B cell (primary cell): ENCODE data around the gene SART3. TPM values are rescaled to one million over a fixed set of nuclear protein-coding genes. Genes with fewer than 3 reads are reported as not detected.

ENCODE experiments used
- ATAC-seq: fragments of 200-7000 bp; cut with Tn5 transposase; one replicate; pipeline ENCODE4 v1.10.0; 2021; ENCODE audit warnings: low read depth, mild to moderate bottlenecking, moderate number of reproducible peaks, moderate library complexity
- CTCF ChIA-PET: fragments of 350-600 bp; sonication (Branson Sonifier 250); formaldehyde crosslinking; loops from one replicate; lab custom pipeline; 2021; ENCODE audit warnings: antibody characterized with exemption, inconsistent platforms; lab: Charles Lee
- POLR2A ChIA-PET: fragments of 350-600 bp; sonication (Branson Sonifier 250); formaldehyde crosslinking; loops from one replicate; lab custom pipeline; 2021; ENCODE audit warnings: antibody characterized with exemption; lab: Charles Lee
- DNase-seq: peaks from one replicate; pipeline ENCODE4 v3.0.0; 2013
- H2AFZ ChIP-seq: 2 replicates; pipeline ENCODE4 v1.6.1; 2012; ENCODE audit warnings: mild to moderate bottlenecking, low read depth, low read length; ENCODE audit not compliant: insufficient read depth, poor library complexity, severe bottlenecking
- H3K27ac ChIP-seq, 2 donors: 1 replicate in 1 of 2; 2 replicates in 1 of 2; pipeline ENCODE4 v1.5.1; 2012 to 2013; ENCODE audit warnings: low read length in 2 of 2, mild to moderate bottlenecking in 2 of 2, moderate library complexity in 1 of 2
- H3K27me3 ChIP-seq, 4 experiments: fragments of 200-600 bp in 1 of 4; sonication (generic) in 1 of 4; replicated peaks in 1 of 4; 1 replicate in 2 of 4; 2 replicates in 2 of 4; pipeline versions ENCODE4 v1.6.1 to v1.7.0; 2013 to 2016; ENCODE audit warnings: low read length in 3 of 4, mild to moderate bottlenecking in 2 of 4, mixed read lengths in 1 of 4, moderate library complexity in 1 of 4; ENCODE audit not compliant: insufficient read depth in 4 of 4, control insufficient read depth in 3 of 4; ENCODE audit errors: control extremely low read depth in 1 of 4
- H3K36me3 ChIP-seq, 2 experiments: replicated peaks in 1 of 2; 1 replicate in 1 of 2; 2 replicates in 1 of 2; pipeline versions ENCODE4 v1.6.1 to v1.7.1; 2013; ENCODE audit warnings: low read length in 1 of 2; ENCODE audit not compliant: insufficient read depth in 2 of 2, control insufficient read depth in 1 of 2; ENCODE audit errors: control extremely low read depth in 1 of 2, extremely low read depth in 1 of 2
- H3K4me1 ChIP-seq, 2 donors: fragments of 200-600 bp in 1 of 2; sonication (generic) in 1 of 2; 1 replicate in 1 of 2; 2 replicates in 1 of 2; pipeline versions ENCODE4 v1.5.1 to v1.6.1; 2013 to 2017; ENCODE audit warnings: low read length in 2 of 2; ENCODE audit not compliant: control insufficient read depth in 2 of 2, insufficient read depth in 2 of 2
- H3K4me2 ChIP-seq: replicated peaks from 2 replicates; pipeline ENCODE3; 2012; ENCODE audit warnings: mild to moderate bottlenecking, low read depth, low read length; ENCODE audit not compliant: poor library complexity, severe bottlenecking
- H3K4me3 ChIP-seq, 5 experiments: fragments of 200-600 bp in 1 of 5; sonication (generic) in 1 of 5; 1 replicate in 3 of 5; 2 replicates in 2 of 5; pipeline versions ENCODE4 v1.5.1 to v1.7.0; 2011 to 2016; ENCODE audit warnings: low read length in 4 of 5, mild to moderate bottlenecking in 4 of 5, low read depth in 2 of 5, control low read depth in 1 of 5, moderate library complexity in 1 of 5; ENCODE audit not compliant: insufficient read depth in 1 of 5; ENCODE audit errors: control extremely low read depth in 1 of 5, extremely low read depth in 1 of 5
- H3K79me2 ChIP-seq: fragments of 200-600 bp; sonication (generic); one replicate; pipeline ENCODE4 v1.6.0; 2016; ENCODE audit warnings: low read length; ENCODE audit not compliant: control insufficient read depth, insufficient read depth
- H3K9ac ChIP-seq: fragments of 200-600 bp; sonication (generic); 2 replicates; pipeline ENCODE4 v1.6.1; 2017; ENCODE audit warnings: mild to moderate bottlenecking, low read length, moderate library complexity
- H3K9me3 ChIP-seq, 3 donors: one replicate each; pipeline versions ENCODE4 v1.6.1 to v1.7.1; 2013; ENCODE audit warnings: low read length in 2 of 3; ENCODE audit not compliant: control insufficient read depth in 2 of 3, insufficient read depth in 1 of 3; ENCODE audit errors: control extremely low read depth in 1 of 3
- H4K20me1 ChIP-seq: 2 replicates; pipeline ENCODE4 v1.6.0; 2012; ENCODE audit warnings: mild to moderate bottlenecking, low read length; ENCODE audit not compliant: insufficient read depth, control insufficient read depth, poor library complexity, severe bottlenecking
- H3K27ac Mint-ChIP-seq: one replicate; pipeline ENCODE4 v1.8.0; 2021; ENCODE audit warnings: mixed read lengths
- H3K27me3 Mint-ChIP-seq: one replicate; pipeline ENCODE4 v1.8.0; 2021; ENCODE audit warnings: mixed read lengths
- H3K4me1 Mint-ChIP-seq: one replicate; pipeline ENCODE4 v1.8.0; 2021; ENCODE audit warnings: mixed read lengths
- H3K4me3 Mint-ChIP-seq: one replicate; pipeline ENCODE4 v1.8.0; 2021; ENCODE audit warnings: mixed read lengths
- H3K9me3 Mint-ChIP-seq: one replicate; pipeline ENCODE4 v1.8.0; 2022; ENCODE audit warnings: mixed read lengths; ENCODE audit not compliant: insufficient read depth
- EZH2 ChIP-seq: IDR thresholded peaks from 2 replicates; pipeline ENCODE4 v1.6.1; 2012; ENCODE audit warnings: borderline replicate concordance, low read depth, mild to moderate bottlenecking, moderate library complexity, low read length; ENCODE audit not compliant: insufficient read depth, poor library complexity, severe bottlenecking
- WGBS: methylation state at CpG from one replicate; pipeline ENCODE4 v1.1.5; 2013; ENCODE audit warnings: missing lambda C conversion rate; ENCODE audit not compliant: insufficient coverage; 5-methylcytosine and 5-hydroxymethylcytosine counted together
- intact Hi-C: fragments of 100-400 bp; cut with micrococcal nuclease; formaldehyde crosslinking; loops from one replicate; pipeline ENCODE4 v1.10.0; 2022
- polyA plus RNA-seq: library from polyadenylated mRNA; depleted of rRNA; stranded (reverse); fragments of >200 nt; gene quantifications from 2 replicates; pipeline ENCODE4 v1.2.3, GENCODE V29; 2012
- total RNA-seq, 2 donors: library from RNA; stranded (reverse); fragments of 120-200 nt in 1 of 2; gene quantifications; 1 replicate in 1 of 2; 2 replicates in 1 of 2; pipeline versions ENCODE4 v1.2.3 to v1.2.4, GENCODE V29; 2013 to 2022
- TF ChIP-seq, protein P1 (sequence below): fragments of 200-600 bp; IDR thresholded peaks from one replicate; pipeline ENCODE4 v1.8.0; 2022; ENCODE audit warnings: antibody characterized with exemption, mild to moderate bottlenecking

SART3 gene
- total and polyA plus RNA-seq, 2 donors (not counting 1 experiment from before 2014, with no cell fraction given), result 24.1 to 131 TPM

DNA sequence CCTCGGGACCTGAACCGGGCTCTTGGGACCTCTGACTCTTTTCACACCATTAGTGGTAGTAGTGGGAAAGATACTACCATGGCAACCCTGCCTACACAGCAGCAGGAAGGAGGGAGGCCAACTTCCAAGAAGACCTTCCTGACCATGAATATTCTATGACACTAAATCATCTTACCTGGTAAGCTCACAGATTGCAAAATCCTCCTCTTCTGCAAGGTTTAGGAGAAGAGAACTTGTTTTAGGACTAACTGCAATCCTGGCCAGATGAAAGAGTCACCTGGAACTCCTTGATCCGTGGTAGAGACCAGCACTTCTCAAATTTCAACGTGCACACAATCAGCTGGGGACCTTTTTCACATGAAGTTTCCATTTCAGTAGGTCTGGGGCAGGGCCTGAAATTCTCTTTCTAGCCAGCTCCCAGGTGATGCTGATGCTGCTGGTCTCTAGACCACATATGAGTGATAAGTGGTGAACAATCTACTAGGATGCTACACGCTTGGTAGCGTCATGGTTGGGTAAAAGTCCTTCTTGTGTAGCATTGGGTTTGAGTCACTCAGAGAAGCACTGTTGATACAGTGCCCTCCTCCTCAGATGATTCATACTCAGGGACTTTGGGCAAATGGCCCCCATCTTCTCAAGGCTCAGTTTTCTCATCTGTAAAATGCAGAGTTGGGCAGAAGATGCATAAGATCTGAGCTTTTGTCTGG is 81.5 kb downstream of the SART3 start:
- TF ChIP-seq, protein P1, sequence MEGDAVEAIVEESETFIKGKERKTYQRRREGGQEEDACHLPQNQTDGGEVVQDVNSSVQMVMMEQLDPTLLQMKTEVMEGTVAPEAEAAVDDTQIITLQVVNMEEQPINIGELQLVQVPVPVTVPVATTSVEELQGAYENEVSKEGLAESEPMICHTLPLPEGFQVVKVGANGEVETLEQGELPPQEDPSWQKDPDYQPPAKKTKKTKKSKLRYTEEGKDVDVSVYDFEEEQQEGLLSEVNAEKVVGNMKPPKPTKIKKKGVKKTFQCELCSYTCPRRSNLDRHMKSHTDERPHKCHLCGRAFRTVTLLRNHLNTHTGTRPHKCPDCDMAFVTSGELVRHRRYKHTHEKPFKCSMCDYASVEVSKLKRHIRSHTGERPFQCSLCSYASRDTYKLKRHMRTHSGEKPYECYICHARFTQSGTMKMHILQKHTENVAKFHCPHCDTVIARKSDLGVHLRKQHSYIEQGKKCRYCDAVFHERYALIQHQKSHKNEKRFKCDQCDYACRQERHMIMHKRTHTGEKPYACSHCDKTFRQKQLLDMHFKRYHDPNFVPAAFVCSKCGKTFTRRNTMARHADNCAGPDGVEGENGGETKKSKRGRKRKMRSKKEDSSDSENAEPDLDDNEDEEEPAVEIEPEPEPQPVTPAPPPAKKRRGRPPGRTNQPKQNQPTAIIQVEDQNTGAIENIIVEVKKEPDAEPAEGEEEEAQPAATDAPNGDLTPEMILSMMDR, result no peak
- TF ChIP-seq EZH2, result no peak
- no peak overlapping the region for H3K4me2 ChIP-seq

DNA sequence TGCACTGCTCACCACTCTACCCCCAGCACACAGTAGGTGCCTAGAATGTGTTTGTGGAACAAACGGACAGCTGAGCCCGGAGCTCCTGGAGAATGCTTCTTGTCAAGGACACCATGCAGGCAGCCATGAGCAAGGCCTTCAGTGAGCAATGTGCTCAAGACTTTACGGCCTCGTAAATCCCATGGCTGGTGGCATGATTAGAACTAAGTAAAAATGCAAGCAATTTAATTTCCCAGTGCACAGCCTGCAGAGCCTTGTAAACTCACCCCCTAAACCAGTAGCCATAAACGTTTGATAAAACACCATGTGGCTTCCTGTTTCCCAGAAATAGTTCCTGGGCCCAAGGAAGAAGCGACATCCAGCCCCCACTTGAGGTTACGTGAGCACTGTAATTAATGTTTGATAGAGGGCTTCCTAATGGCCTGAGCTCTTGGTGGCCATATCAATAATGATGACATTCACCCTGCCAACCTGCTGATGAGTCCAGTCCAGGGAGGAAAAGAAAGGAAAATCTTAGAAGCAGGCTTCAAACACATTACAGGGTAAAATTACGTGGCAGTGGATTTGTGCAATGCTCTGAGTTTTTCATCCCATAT is 82.3 kb downstream of the SART3 start:
- Mint-ChIP-seq H3K27ac (no peak overlapping the region), H3K9me3 (no peaks in the 10 kb centered on the region), H3K27me3 (peaks cover 50% of the 10 kb centered on the region), H3K4me3 (no peak overlapping the region), H3K4me1 (no peaks in the 10 kb centered on the region)
- no peaks in the 10 kb centered on the region for H4K20me1 ChIP-seq
- H3K4me3 ChIP-seq, result no peak overlapping the region
- H3K9me3 ChIP-seq, result no peaks in the 10 kb centered on the region
- no peaks in the 10 kb centered on the region for H3K36me3 ChIP-seq
- TF ChIP-seq, protein P1, result no peak
- TF ChIP-seq EZH2, result no peak
- H3K27ac ChIP-seq, result no peak overlapping the region
- no peak overlapping the region for H2AFZ ChIP-seq
- no peaks in the 10 kb centered on the region for H3K79me2 ChIP-seq
- POLR2A ChIA-PET, result no interaction called here
- CTCF ChIA-PET, result no interaction called here
- H3K4me1 ChIP-seq, result no peaks in the 10 kb centered on the region
- H3K4me2 ChIP-seq, result no peak overlapping the region
- peaks cover 0 to 4% (median 1%) of the 10 kb centered on the region in 4 experiments for H3K27me3 ChIP-seq
- ATAC-seq (no peak), DNase-seq (no peak)
- H3K9ac ChIP-seq, result no peak overlapping the region
- WGBS, result 86% methylated on average over 4 of the region's 8 CpGs
- intact Hi-C loops, result no loop called here

More for the DNA sequence above, 81.5 kb downstream of the SART3 start:
- ChIA-PET CTCF (no interaction called here), POLR2A (no interaction called here)
- Mint-ChIP-seq H3K27me3 (peaks cover 55% of the 10 kb centered on the region), H3K27ac (no peak overlapping the region), H3K4me1 (no peaks in the 10 kb centered on the region), H3K9me3 (no peaks in the 10 kb centered on the region), H3K4me3 (no peak overlapping the region)
- Histone ChIP-seq H3K9ac (no peak overlapping the region), H3K4me1 (no peaks in the 10 kb centered on the region), H2AFZ (no peak overlapping the region), H4K20me1 (no peaks in the 10 kb centered on the region), H3K4me3 (no peak overlapping the region), H3K27me3 (peaks cover 0 to 4% (median 1%) of the 10 kb centered on the region in 4 experiments), H3K79me2 (no peaks in the 10 kb centered on the region), H3K9me3 (no peaks in the 10 kb centered on the region), H3K27ac (no peak overlapping the region), H3K36me3 (no peaks in the 10 kb centered on the region)
- WGBS, result 54% methylated on average over 2 of the region's 6 CpGs
- intact Hi-C loops, result no loop called here
- ATAC-seq (no peak), DNase-seq (no peak)
